Left cardiac atrium (tissue), 4 donors: ENCODE data around the gene LBX1. TPM values are rescaled to one million over a fixed set of nuclear protein-coding genes. Genes with fewer than 3 reads are reported as not detected.
"Not testable (repeated sequence)": the region's sequence is repeated elsewhere in the genome, so short reads cannot be mapped to it uniquely, and the experiment has no call there.

Experiments
- ATAC-seq, 2 donors: fragments of 200-7000 bp; cut with Tn5 transposase; one replicate each; pipeline ENCODE4 v1.9.1; 2020; ENCODE audit warnings: mild to moderate bottlenecking in 2 of 2, moderate library complexity in 2 of 2
- DNase-seq: peaks from one replicate; pipeline ENCODE4 v3.0.0-alpha.2; 2020
- intact Hi-C, 2 donors: fragments of 100-400 bp; cut with DNase I; formaldehyde crosslinking; loops; one replicate each; pipeline versions ENCODE4 v1.14.1 to v1.15.1; 2022 to 2023
- total RNA-seq, 2 donors: library from RNA; stranded (reverse); fragmentation: NEBNext Ultra II Directional; extraction: Animal tissue kit (Norgen Biotek cat#: 25700); gene quantifications; one replicate each; pipeline ENCODE4 v1.2.1, GENCODE V29; 2021
- donor health status: DM: no; HTN: yes; CAD: no.
- donor health status: DM: no; HTN: yes; CAD: no; lungs with severe emphysema.
- donor health status: DM: yes; HTN: yes; CAD: no.
- donor health status: Dilated cardiomyopathy.

LBX1 gene
- total RNA-seq, 2 donors from 2014 or later: not detected

DNA sequence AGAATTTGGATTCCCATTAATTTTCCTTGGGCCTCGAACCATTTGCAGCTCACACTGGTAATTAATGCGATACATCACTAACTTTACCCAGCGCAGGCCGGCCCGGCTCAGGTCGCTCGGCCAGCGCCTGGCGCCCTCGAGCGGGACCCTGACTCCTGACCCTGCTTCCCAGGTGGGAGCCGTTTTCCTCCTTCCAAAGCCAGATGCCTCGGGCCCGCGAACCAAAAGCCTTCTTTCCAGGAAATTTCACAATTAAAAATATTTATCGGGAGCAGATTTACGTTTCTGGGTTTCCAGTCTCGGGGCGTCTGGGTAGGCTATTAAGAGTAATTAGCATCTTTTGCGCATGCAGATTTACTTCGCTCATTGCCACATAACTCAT lies 12.2 kb downstream of the LBX1 start:
- DNase-seq (no peak), ATAC-seq (no peak)
- intact Hi-C loops: loop anchor here (5.0 to 10.0 kb wide), 3 partner anchors 248 to 558 kb away; partner anchors contain the start of gene FGF8 (in 1 of the 2)

DNA sequence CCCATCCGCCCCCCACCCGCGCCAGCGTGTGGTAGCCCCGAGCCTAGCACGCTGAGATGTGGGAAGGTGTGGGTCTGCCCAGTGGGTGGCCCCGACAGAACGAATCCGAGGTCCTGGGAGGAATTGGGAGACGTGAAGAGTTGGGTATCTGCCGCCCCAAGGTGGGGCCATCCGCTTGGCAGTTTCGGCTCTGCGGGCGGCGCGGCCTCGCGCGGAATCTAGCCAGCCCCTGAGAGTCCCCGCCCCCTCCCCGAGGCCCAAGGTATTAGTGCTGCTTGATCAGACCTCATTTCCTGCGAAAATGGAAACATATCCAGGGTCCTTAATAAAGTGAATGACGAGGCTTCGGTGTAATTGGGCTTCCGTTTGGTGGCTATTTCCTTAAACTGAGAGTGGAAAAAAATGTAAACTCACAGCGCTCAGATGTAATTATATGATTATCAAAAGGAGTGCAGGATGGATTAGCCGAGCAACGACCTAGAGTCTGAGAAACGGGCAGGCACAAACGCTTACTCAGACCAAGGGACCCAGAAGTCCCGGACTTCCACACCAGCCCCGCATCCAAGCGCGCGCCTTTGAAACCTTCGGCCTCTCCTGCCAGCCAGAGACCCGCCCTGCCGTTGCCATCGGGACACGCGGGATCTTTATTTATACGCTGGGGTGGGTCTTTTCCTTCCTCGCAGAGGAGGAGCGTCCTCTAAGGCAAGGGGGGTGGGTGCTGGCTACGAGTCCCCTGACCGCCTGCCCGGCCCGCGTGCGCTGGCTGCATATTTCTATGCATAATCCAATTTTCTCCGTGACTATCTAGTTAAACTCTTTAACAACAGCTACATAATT lies 12.8 kb downstream of the LBX1 start:
- no peak for ATAC-seq
- no peak for DNase-seq
- intact Hi-C loops: loop anchor here (5.0 to 10.0 kb wide), 3 partner anchors 248 to 558 kb away; partner anchors contain the start of gene FGF8 (in 1 of the 2)

DNA sequence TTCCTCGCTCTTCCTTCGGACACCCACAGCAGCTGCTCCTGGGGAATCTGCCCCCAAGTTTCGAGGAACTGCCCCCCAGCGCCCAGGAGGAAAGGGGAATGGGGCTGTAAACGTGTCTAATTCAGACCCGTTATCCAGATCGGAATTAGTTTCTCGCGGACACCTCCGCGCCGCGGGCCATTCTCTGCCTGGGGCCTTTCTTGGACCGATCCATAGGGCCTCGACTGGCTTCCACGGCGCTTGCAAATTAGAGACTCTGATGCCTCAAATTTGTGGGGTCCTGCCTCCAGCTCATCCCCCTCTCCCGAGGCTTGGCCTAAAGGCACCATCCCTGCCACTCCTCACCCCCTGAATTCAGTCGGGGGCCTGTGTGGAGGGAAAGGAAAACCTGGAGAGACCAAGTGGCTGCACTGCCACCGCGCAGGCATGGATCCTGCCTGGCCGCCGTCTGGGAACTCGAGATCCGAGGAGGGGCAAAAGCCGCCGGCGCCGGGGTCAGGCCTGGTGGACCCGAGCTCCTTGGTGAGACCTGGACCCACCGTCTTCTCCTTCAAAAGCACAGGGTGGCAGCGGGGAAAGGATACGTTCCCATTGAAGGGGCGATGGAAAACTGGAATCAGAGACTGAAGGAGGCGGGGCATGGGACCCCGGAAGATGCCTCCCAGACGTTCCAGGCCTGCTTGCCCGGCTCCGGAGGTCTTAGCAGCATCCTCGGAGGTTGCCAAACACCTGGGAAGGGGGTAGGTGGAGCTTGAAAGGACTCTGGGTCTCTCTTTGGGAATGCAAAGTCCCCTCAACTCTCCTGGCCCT lies 13.7 kb downstream of the LBX1 start:
- DNase-seq (no peak), ATAC-seq (no peak)
- intact Hi-C loops: loop anchor here (2.0 to 10.0 kb wide), 4 partner anchors 249 to 559 kb away; partner anchors contain the start of gene FGF8 (in 1 of the 2)

DNA sequence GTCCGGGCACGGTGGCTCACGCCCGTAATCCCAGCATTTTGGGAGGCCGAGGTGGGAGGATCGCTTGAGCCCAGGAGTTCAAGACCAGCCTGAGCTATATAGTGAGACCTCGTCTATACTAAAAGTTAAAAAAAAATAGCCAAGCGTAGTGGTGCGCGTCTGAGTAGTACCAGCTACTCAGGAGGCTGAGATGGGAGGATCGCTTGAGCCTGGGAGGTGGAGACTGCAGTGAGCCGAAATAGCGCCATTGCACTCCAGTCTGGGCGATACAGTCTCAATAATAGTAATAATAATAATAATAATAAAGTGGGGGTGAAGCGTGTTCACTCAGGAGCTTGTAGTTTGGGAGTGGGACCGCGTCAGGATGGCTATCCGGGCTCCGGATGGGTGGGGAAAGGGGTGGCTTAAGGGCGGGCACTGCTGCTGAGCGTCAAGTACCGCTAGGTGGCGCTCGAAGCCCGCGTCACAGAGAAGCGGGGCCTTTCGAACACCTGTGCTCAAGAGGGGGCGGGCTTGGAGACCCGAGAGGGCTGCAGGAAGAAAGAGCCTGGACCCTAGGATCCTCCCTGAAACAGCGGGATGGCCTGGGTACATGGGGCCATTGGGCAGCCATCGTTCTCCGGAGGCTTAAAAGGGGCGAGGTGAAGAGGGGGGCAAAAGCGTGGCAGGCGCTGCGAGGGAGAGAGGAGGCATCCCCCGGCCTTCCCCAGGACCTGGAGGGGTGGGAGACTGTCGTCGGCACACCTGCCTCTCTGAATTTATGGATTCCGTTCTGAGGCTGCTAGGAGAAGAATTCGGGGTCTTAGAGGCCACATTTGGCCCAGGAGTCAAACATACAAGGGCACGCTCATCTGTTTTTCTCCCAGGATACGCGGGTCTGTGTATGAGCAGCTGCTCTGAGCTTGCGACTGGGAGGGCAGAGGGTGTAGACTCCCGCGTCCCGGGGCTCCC lies 14.5 kb downstream of the LBX1 start:
- ATAC-seq: peak; percentile 78 to 86

DNA sequence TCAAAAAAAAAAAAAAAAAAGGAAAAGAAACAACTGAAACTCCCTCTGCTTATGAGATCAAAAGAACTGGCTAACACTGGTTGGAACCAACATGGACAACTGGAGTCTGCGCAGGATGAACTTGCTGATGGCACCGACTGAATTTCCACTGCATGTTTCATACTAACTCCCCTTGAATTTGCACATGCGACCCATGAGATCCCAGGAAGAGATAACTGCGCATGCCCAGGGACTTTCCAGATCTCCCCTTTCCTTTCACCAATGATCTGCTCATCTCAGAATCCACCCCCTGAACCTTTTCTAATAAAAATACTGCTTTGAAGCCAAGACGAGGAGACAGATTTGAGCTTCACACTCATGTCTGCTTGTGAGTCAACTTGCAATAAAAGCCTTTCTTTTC lies 20.7 kb downstream of the LBX1 start:
- intact Hi-C loops: no loop called here
- no peak for DNase-seq
- ATAC-seq: no peak

More for the DNA sequence above, 14.5 kb downstream of the LBX1 start:
- intact Hi-C loops: loop anchor here (2.0 to 10.0 kb wide), 5 partner anchors 250 to 563 kb away; partner anchors contain the start of gene FGF8 (in 2 of the 2)
- DNase-seq: peak; percentile 72

DNA sequence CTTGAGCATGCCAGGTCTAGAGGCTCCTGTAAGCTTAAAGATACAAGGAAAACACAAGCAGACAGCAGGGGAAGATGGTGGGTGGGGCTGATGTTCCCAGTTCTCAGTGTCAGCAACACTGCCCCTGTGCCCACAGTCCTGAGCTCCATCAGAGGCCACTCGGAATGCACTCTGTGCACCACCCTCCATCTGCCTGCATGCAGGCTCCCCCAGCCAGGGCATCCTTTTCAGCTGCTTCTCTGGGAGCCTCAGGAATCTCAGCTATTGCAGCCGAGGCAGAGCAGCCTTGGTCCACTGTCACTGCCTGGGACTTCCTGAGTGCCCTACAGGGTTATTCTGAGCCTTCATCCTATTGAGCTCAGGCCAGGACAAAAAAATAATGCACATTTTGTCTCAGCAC lies 22.2 kb downstream of the LBX1 start:
- intact Hi-C loops: no loop called here
- no peak for ATAC-seq
- DNase-seq: no peak

DNA sequence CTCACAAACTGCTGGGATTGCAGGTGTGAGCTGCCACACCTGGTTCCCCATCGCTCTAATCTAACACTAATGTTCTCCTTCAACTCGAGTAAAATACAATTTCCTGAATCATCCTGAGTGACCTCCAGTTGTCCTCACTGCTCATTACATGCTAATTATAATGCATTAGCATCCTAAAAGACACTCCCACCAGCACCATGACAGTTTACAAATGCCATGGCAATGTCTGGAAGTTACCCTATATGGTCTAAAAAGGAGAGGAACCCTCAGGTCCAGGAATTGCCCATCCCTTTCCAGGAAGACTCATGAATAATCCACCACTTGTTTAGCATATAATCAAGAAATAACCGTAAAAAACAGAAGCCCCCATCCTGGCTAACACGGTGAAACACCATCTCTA lies 26.6 kb downstream of the LBX1 start:
- DNase-seq, intact Hi-C loops, ATAC-seq: not testable (repeated sequence)

DNA sequence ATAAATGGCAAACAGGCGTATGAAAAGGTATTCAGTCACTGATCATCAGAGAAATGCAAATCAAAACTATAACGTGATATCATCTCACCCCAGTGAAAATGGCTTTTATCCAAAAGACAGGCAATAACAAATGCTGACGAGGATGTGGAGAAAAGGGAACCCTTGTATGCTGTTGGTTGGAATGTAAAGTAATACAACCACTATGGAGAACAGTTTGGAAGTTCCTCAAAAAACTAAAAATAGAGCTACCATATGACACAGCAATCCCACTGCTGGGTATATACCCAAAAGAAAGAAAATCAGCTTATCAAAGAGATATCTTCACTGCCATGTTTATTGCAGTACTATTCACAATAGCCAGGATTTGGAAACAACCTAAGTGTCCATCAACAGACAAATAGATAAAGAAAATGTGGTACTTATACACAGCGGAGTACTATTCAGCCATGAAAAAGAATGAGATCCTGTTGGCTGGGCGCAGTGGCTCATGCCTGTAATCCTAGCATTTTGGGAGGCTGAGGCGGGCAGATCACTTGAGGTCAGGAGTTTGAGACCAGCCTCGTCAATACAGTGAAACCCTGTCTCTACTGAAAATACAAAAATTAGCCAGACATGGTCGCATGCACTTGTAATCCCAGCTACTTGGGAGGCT lies 30.8 kb downstream of the LBX1 start:
- intact Hi-C loops, ATAC-seq: not testable (repeated sequence)

DNA sequence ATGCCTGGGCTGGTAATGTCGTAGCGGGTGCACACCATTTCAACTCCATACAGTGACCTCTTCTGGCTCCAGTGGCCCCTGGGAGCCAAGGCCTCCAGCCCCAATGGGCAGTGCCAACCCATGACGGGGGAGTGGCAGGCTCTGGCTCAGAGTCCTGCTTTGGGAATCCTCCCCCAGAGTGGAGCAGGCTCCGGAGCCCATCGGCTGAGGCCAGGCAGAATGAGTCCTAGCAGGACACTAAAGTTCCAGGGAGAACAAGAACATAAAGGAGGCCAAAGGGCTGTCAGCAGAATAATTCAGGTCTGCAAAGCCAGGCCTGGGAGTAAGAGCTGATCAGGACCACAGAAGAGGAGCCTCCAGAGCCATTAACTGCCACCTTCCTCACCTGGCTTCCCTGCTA lies 33.3 kb downstream of the LBX1 start:
- ATAC-seq: no peak
- DNase-seq: no peak
- intact Hi-C loops: no loop called here

More for the DNA sequence above, 30.8 kb downstream of the LBX1 start:
- not testable (repeated sequence) for DNase-seq

DNA sequence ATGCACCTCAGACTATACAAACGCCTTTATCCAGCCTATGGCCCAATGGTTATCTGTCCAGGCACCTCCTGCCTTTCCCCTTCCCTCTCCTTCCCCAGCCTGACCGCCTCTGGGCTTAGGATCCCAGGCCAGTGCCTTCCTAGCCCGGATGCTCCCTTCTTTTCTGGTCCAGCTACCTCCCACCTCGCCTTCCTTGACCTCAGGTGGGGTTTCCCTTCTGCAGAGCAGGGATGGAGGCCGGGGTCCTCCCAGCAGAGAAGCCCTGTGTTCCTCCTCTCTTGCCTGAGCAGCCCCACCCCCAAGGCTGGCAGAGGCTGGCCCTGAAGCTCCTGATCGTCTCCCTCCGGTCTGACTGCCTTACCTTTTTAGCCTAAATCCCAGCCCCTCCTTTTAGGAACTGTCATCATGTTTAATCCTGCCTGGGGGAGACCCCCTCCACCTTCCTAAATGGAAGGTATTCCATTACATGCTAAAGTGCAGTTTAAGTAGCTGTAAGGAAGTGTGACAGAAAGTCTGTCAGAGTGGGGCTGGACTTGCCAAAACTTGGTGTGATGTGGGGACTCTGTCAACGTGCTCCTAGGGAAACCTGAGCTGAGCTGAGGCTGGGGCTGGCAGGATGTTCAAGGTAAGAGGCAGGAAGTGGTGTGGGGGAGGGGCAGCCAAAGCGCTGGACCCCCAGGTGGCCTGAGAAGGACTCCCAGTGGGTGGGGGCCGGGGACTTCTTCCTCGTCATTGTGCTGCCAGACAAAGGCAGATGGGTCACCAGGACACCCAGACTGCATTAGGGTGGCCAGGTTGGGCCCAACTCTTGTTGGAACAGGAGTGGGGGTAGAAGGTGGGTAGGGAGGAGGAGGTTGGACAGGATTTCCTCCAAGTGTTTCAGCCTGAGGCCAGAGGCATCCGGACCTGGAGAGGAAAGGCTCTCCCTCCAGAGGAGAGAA lies 39.5 kb downstream of the LBX1 start:
- no peak for ATAC-seq
- DNase-seq: no peak
- intact Hi-C loops: no loop called here

DNA sequence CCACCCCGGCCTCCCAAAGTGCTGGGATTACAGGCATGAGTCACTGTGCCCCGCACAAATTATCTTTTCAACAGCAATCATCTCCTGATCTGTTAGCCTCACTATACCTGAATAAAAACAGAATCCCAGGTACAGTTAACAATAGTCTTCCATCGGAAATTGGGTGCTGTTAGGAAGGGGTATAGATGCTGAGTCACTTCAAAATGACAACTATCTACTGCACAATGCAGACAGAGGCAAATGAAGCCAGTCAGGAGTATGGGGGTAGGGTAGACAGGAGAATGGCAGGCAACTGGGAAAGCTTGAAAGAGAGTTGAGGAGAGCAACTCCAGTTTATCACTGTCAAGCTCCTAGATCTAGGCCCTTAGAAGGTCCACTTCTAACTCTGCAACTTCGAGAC lies 40.3 kb downstream of the LBX1 start:
- intact Hi-C loops: no loop called here

DNA sequence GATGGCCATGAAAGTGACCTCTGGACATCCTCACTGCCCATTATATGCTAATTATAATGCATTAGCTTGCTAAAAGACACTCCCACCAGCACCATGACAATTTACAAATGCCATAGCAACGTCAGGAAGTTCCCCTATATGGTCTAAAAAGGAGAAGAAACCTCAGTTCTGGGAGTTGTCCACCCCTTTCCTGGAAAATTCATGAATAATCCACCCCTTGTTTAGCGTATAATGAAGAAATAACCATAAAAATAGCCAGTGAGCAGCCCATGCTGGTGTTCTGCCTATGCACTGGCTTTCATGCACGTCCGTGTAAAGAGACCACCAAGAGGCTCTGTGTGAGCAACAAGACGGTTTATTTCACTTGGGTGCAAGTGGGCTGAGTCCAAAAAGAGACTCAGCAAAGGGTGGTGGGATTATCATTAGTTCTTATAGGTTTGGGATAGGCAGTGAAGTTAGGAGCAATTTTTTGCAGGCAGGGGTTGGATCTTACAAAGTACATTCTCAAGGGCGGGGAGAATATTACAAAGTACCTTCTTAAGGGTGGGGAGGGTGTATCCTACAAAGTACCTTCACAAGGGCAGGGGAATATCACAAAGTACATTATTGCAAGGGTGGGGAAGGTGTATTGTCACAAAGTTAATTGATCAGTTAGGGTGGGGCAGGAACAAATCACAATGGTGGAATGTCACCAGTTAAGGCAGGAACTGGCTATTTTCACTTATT lies 45.6 kb downstream of the LBX1 start:
- no peak for ATAC-seq
- no peak for DNase-seq

More for the DNA sequence above, 40.3 kb downstream of the LBX1 start:
- ATAC-seq: no peak
- no peak for DNase-seq

DNA sequence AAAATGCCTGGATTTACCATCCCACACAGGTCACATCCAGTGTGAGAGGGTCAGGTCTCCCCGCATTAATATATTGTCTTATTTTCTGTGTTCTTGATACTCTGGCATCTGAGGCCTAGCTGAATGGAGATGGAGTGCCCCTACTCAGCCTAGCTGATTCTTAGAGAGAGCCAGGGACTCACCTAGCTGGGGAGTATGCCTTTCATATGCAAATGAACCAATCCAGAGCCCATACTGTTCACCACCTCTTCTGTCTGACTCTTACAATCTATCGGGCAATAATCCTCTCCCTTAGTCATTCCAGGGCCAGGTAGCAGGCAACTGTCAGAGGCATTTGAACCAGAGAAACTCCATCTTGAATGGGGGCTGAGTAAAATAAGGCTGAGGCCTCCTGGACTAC lies 46.3 kb downstream of the LBX1 start:
- ATAC-seq: no peak
- DNase-seq: no peak
- intact Hi-C loops: no loop called here

More for the DNA sequence above, 45.6 kb downstream of the LBX1 start:
- intact Hi-C loops: no loop called here
